H1 (cell line): ENCODE data around the gene ATF7. TPM values are rescaled to one million over a fixed set of nuclear protein-coding genes. Genes with fewer than 3 reads are reported as not detected.

ENCODE experiments used
- CHD2 ChIP-seq: IDR thresholded peaks from 2 replicates; pipeline ENCODE4 v1.6.1; 2012; ENCODE audit warnings: low read length, improper control_type of control experiment
- HDAC6 ChIP-seq: IDR thresholded peaks from one replicate; pipeline ENCODE4 v1.7.1; 2012; ENCODE audit warnings: low read depth, mild to moderate bottlenecking, inconsistent platforms, low read length, moderate library complexity
- KDM5A ChIP-seq: fragments of 200-600 bp; IDR thresholded peaks from 2 replicates; pipeline ENCODE4 v1.7.1; 2012; ENCODE audit warnings: mild to moderate bottlenecking, low read length, inconsistent platforms, mixed read lengths
- RFX5 ChIP-seq: IDR thresholded peaks from 2 replicates; pipeline ENCODE4 v1.6.1; 2011; ENCODE audit warnings: low read depth, low read length, improper control_type of control experiment, borderline replicate concordance
- SAP30 ChIP-seq: fragments of 300-600 bp; sonication (generic); IDR thresholded peaks from 2 replicates; pipeline ENCODE4 v1.7.1; 2012; ENCODE audit warnings: low read length, moderate library complexity, mild to moderate bottlenecking, inconsistent platforms; ENCODE audit not compliant: insufficient read depth, insufficient replicate concordance
- SIRT6 ChIP-seq: IDR thresholded peaks from one replicate; pipeline ENCODE4 v1.7.1; 2012; ENCODE audit warnings: low read length, inconsistent platforms
- SP1 ChIP-seq: IDR thresholded peaks from 2 replicates; pipeline ENCODE4 v1.6.1; 2011; ENCODE audit warnings: low read depth, low read length
- polyA plus RNA-seq, 7 experiments: library from polyadenylated mRNA; depleted of rRNA in 3 of 7; stranded (reverse) in 5 of 7; unstranded in 2 of 7; fragments of >200 nt in 5 of 7; fragments of 200-250 nt in 2 of 7; gene quantifications; 1 replicate in 5 of 7; 2 replicates in 1 of 7; 4 replicates in 1 of 7; pipeline versions ENCODE4 v1.2.1 to v1.2.3, GENCODE V29; 2011 to 2013; ENCODE audit warnings: missing spikeins in 2 of 7, mixed read lengths in 2 of 7
- total RNA-seq: library from RNA; stranded (reverse); fragmentation: NEBNext Ultra II Directional; extraction: Animal tissue kit (Norgen Biotek cat#: 25700); gene quantifications from 2 replicates; pipeline ENCODE4 v1.2.1, GENCODE V29; 2021
- TF ChIP-seq, protein P1 (sequence below): fragments of 300-600 bp; sonication (generic); IDR thresholded peaks from 2 replicates; pipeline ENCODE4 v1.7.1; 2012; ENCODE audit warnings: low read length, moderate library complexity, mild to moderate bottlenecking, inconsistent platforms; ENCODE audit not compliant: insufficient replicate concordance

Gene ATF7
- total and polyA plus RNA-seq, 2 of the 8 experiments (the other 6 are each of a cell fraction or from before 2014, with no cell fraction given) = 10.1 to 16.6 TPM

DNA sequence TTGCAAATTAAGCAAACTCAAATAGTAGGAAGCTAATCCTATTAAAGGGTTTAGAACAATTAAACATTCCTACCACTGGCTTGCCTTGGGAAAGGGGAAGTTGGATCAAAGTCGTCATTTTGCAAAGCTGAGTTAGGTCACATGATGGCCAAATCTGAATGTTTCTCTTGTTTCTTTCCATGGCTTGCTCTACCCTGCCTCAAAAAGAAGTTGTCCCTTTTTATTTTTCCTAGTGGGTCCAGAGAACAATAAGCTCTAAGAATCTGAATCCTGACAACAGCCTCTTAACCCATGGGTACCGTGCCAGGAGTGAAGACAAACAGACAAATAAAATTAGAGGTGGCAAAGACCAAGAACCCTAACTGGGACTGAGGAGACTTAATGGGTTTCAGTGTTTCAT is 92.7 kb downstream of the ATF7 start (continued):
- TF ChIP-seq, protein P1, sequence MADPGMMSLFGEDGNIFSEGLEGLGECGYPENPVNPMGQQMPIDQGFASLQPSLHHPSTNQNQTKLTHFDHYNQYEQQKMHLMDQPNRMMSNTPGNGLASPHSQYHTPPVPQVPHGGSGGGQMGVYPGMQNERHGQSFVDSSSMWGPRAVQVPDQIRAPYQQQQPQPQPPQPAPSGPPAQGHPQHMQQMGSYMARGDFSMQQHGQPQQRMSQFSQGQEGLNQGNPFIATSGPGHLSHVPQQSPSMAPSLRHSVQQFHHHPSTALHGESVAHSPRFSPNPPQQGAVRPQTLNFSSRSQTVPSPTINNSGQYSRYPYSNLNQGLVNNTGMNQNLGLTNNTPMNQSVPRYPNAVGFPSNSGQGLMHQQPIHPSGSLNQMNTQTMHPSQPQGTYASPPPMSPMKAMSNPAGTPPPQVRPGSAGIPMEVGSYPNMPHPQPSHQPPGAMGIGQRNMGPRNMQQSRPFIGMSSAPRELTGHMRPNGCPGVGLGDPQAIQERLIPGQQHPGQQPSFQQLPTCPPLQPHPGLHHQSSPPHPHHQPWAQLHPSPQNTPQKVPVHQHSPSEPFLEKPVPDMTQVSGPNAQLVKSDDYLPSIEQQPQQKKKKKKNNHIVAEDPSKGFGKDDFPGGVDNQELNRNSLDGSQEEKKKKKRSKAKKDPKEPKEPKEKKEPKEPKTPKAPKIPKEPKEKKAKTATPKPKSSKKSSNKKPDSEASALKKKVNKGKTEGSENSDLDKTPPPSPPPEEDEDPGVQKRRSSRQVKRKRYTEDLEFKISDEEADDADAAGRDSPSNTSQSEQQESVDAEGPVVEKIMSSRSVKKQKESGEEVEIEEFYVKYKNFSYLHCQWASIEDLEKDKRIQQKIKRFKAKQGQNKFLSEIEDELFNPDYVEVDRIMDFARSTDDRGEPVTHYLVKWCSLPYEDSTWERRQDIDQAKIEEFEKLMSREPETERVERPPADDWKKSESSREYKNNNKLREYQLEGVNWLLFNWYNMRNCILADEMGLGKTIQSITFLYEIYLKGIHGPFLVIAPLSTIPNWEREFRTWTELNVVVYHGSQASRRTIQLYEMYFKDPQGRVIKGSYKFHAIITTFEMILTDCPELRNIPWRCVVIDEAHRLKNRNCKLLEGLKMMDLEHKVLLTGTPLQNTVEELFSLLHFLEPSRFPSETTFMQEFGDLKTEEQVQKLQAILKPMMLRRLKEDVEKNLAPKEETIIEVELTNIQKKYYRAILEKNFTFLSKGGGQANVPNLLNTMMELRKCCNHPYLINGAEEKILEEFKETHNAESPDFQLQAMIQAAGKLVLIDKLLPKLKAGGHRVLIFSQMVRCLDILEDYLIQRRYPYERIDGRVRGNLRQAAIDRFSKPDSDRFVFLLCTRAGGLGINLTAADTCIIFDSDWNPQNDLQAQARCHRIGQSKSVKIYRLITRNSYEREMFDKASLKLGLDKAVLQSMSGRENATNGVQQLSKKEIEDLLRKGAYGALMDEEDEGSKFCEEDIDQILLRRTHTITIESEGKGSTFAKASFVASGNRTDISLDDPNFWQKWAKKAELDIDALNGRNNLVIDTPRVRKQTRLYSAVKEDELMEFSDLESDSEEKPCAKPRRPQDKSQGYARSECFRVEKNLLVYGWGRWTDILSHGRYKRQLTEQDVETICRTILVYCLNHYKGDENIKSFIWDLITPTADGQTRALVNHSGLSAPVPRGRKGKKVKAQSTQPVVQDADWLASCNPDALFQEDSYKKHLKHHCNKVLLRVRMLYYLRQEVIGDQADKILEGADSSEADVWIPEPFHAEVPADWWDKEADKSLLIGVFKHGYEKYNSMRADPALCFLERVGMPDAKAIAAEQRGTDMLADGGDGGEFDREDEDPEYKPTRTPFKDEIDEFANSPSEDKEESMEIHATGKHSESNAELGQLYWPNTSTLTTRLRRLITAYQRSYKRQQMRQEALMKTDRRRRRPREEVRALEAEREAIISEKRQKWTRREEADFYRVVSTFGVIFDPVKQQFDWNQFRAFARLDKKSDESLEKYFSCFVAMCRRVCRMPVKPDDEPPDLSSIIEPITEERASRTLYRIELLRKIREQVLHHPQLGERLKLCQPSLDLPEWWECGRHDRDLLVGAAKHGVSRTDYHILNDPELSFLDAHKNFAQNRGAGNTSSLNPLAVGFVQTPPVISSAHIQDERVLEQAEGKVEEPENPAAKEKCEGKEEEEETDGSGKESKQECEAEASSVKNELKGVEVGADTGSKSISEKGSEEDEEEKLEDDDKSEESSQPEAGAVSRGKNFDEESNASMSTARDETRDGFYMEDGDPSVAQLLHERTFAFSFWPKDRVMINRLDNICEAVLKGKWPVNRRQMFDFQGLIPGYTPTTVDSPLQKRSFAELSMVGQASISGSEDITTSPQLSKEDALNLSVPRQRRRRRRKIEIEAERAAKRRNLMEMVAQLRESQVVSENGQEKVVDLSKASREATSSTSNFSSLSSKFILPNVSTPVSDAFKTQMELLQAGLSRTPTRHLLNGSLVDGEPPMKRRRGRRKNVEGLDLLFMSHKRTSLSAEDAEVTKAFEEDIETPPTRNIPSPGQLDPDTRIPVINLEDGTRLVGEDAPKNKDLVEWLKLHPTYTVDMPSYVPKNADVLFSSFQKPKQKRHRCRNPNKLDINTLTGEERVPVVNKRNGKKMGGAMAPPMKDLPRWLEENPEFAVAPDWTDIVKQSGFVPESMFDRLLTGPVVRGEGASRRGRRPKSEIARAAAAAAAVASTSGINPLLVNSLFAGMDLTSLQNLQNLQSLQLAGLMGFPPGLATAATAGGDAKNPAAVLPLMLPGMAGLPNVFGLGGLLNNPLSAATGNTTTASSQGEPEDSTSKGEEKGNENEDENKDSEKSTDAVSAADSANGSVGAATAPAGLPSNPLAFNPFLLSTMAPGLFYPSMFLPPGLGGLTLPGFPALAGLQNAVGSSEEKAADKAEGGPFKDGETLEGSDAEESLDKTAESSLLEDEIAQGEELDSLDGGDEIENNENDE = no peak
- TF ChIP-seq SAP30 (no peak), CHD2 (no peak), SP1 (no peak), KDM5A (no peak), SIRT6 (no peak), HDAC6 (no peak), RFX5 (no peak)
